ENCODE data around the gene SFXN1. TPM values are rescaled to one million over a fixed set of nuclear protein-coding genes. Genes with fewer than 3 reads are reported as not detected.
"Not testable (repeated sequence)": the region's sequence is repeated elsewhere in the genome, so short reads cannot be mapped to it uniquely, and the experiment has no call there.

Gene SFXN1
- total and polyA plus RNA-seq, 10 donors = 7.5 to 57.3 (median 38.3) TPM

GRCh38 chr5:175452166-175452565, 26.2 kb upstream of the SFXN1 start:
- Histone ChIP-seq H3K4me3 (no peak overlapping the region), H3K9me3 (no peaks in the 10 kb centered on the region), H3K27ac (no peak overlapping the region), H3K27me3 (replicated peaks in 1 of 7) (peaks cover 0 to 77% (median 8%) of the 10 kb centered on the region in 7 donors), H3K4me1 (no peaks in the 10 kb centered on the region), H3K36me3 (no peaks in the 10 kb centered on the region)
- TF ChIP-seq POLR2A (IDR thresholded peaks at IDR 0.05) = no peak
- no peak for TF ChIP-seq POLR2AphosphoS5 (IDR thresholded peaks at IDR 0.05)
- TF ChIP-seq CTCF (IDR thresholded peaks at IDR 0.05 in 8 of 11, conservative IDR thresholded peaks at IDR 0.05 in 3 of 11) = no peak
- intact Hi-C loops (cut with DNase I; ENCODE audit: low total_unique reads) = no loop called here
- 76 to 86% (median 82%) methylated on average over 2 of the region's 2 CpGs for WGBS, 5 donors
- DNase-seq = no peak

- intact Hi-C loops (cut with DNase I; ENCODE audit: low total_unique reads) = not testable (repeated sequence)
- 83 to 95% (median 84%) methylated on average over 5 of the region's 5 CpGs for WGBS, 5 donors
Measured at GRCh38 chr5:175454338-175454737, 24.0 kb upstream of the SFXN1 start.

GRCh38 chr5:175456105-175456742, 22.1 kb upstream of the SFXN1 start:
- H3K4me1 ChIP-seq = no peaks in the 10 kb centered on the region
- no peak for TF ChIP-seq CTCF (IDR thresholded peaks at IDR 0.05 in 8 of 11, conservative IDR thresholded peaks at IDR 0.05 in 3 of 11)
- no peak for TF ChIP-seq POLR2A (IDR thresholded peaks at IDR 0.05)
- TF ChIP-seq POLR2AphosphoS5 (IDR thresholded peaks at IDR 0.05) = no peak
- no peaks in the 10 kb centered on the region for H3K36me3 ChIP-seq
- no peak overlapping the region for H3K4me3 ChIP-seq
- no peaks in the 10 kb centered on the region for H3K9me3 ChIP-seq
- DNase-seq = no peak
- no peak overlapping the region for H3K27ac ChIP-seq
- 81 to 88% (median 83%) methylated on average over 11 of the region's 11 CpGs for WGBS, 5 donors
- intact Hi-C loops (cut with DNase I; ENCODE audit: low total_unique reads) = no loop called here
- H3K27me3 ChIP-seq (replicated peaks in 1 of 7) = peaks cover 0 to 78% (median 0%) of the 10 kb centered on the region in 7 donors

More at GRCh38 chr5:175454338-175454737, 24.0 kb upstream of the SFXN1 start:
- H3K4me1 ChIP-seq, H3K36me3 ChIP-seq, DNase-seq, H3K27ac ChIP-seq, H3K9me3 ChIP-seq, H3K4me3 ChIP-seq: not testable (repeated sequence)
- H3K27me3 ChIP-seq (replicated peaks in 1 of 7) = peaks cover 0 to 79% (median 8%) of the 10 kb centered on the region in 7 donors

GRCh38 chr5:175457466-175457865, 20.9 kb upstream of the SFXN1 start:
- TF ChIP-seq CTCF (IDR thresholded peaks at IDR 0.05 in 8 of 11, conservative IDR thresholded peaks at IDR 0.05 in 3 of 11) (no peak), POLR2A (IDR thresholded peaks at IDR 0.05) (no peak), POLR2AphosphoS5 (IDR thresholded peaks at IDR 0.05) (no peak)
- Histone ChIP-seq H3K4me1 (no peaks in the 10 kb centered on the region), H3K36me3 (no peaks in the 10 kb centered on the region), H3K27me3 (replicated peaks in 1 of 7) (peaks cover 0 to 72% (median 0%) of the 10 kb centered on the region in 7 donors), H3K9me3 (no peaks in the 10 kb centered on the region), H3K4me3 (no peak overlapping the region), H3K27ac (no peak overlapping the region)
- 68 to 81% (median 74%) methylated on average over 1 of the region's 1 CpG for WGBS, 5 donors
- intact Hi-C loops (cut with DNase I; ENCODE audit: low total_unique reads) = no loop called here
- DNase-seq = no peak

Measured in spleen (tissue), 11 donors.